H1 (cell line): Measurements from ENCODE around the gene NOXO1. TPM values are rescaled to one million over a fixed set of nuclear protein-coding genes. Genes with fewer than 3 reads are reported as not detected.
A peak's percentile ranks its signal among the peaks of the same experiment; 100 is the strongest.

Experiments used
- CTCF ChIA-PET: fragments of 300-600 bp; sonication (Branson Sonifier 250); formaldehyde crosslinking; loops from one replicate; lab custom pipeline; 2021; ENCODE audit not compliant: partially characterized antibody; lab: Charles Lee
- POLR2A ChIA-PET: fragments of 300-600 bp; sonication (Branson Sonifier 250); formaldehyde crosslinking; loops from one replicate; lab custom pipeline; 2021; ENCODE audit warnings: inconsistent platforms; ENCODE audit not compliant: partially characterized antibody; lab: Charles Lee
- DNase-seq, 2 experiments: peaks; one replicate each; pipeline versions ENCODE4 v3.0.0 to v3.0.0-alpha.2; 2010 to 2022; ENCODE audit warnings: low spot score in 2 of 2, low read depth in 1 of 2, mixed read lengths in 1 of 2
- FAIRE-seq: peaks from 2 replicates; lab custom pipeline; 2011; peaks lifted over from hg19 to GRCh38; lab: Jason Lieb, UNC
- H2AFZ ChIP-seq: 2 replicates; pipeline ENCODE4 v1.8.1; 2012; ENCODE audit warnings: low read length, inconsistent platforms
- H2AK5ac ChIP-seq: 2 replicates; pipeline ENCODE4 v1.6.1; 2013; ENCODE audit warnings: low read depth, low read length
- H2BK120ac ChIP-seq: replicated peaks from 2 replicates; pipeline ENCODE3; 2013; ENCODE audit warnings: low read depth, low read length, inconsistent platforms
- H2BK12ac ChIP-seq: 2 replicates; pipeline ENCODE4 v1.6.1; 2013; ENCODE audit warnings: low read depth, low read length
- H2BK15ac ChIP-seq: 2 replicates; pipeline ENCODE4 v1.6.1; 2013; ENCODE audit warnings: low read length
- H2BK20ac ChIP-seq: 2 replicates; pipeline ENCODE4 v1.6.1; 2013; ENCODE audit warnings: low read length
- H2BK5ac ChIP-seq: 2 replicates; pipeline ENCODE4 v1.6.1; 2013; ENCODE audit warnings: low read depth, low read length
- H3K14ac ChIP-seq: 2 replicates; pipeline ENCODE4 v1.6.1; 2013; ENCODE audit warnings: inconsistent platforms; ENCODE audit not compliant: insufficient read length
- H3K18ac ChIP-seq: 2 replicates; pipeline ENCODE4 v1.6.1; 2013; ENCODE audit warnings: low read length; ENCODE audit errors: extremely low read depth
- H3K23ac ChIP-seq: 2 replicates; pipeline ENCODE4 v1.6.1; 2013; ENCODE audit warnings: inconsistent platforms; ENCODE audit not compliant: insufficient read length
- H3K23me2 ChIP-seq: 2 replicates; pipeline ENCODE4 v1.6.1; 2013; ENCODE audit warnings: low read depth, low read length
- H3K27ac ChIP-seq: 2 replicates; pipeline ENCODE4 v1.6.1; 2011; ENCODE audit warnings: low read depth, low read length, inconsistent platforms
- H3K27me3 ChIP-seq, 4 experiments: replicated peaks in 1 of 4; 1 replicate in 1 of 4; 2 replicates in 3 of 4; pipeline versions ENCODE4 v1.6.1 to v1.8.1; 2011 to 2013; ENCODE audit warnings: low read length in 3 of 4, mild to moderate bottlenecking in 3 of 4, inconsistent platforms in 2 of 4, mixed read lengths in 2 of 4, moderate library complexity in 1 of 4; ENCODE audit not compliant: control insufficient read depth in 3 of 4, insufficient read depth in 3 of 4; ENCODE audit errors: extremely low read depth in 1 of 4
- H3K36me3 ChIP-seq, 4 experiments: 2 replicates each; pipeline versions ENCODE4 v1.6.1 to v1.8.1; 2011 to 2013; ENCODE audit warnings: mild to moderate bottlenecking in 4 of 4, low read length in 3 of 4, moderate library complexity in 2 of 4, control low read depth in 1 of 4, inconsistent platforms in 1 of 4; ENCODE audit not compliant: insufficient read depth in 4 of 4, control insufficient read depth in 2 of 4
- H3K4ac ChIP-seq: replicated peaks from 2 replicates; pipeline ENCODE3; 2013; ENCODE audit warnings: low read length, low read depth, mixed read lengths, inconsistent platforms; ENCODE audit not compliant: insufficient read length
- H3K4me1 ChIP-seq, 4 experiments: replicated peaks in 1 of 4; 1 replicate in 1 of 4; 2 replicates in 3 of 4; pipeline versions ENCODE4 v1.6.1 to v1.8.1; 2011 to 2013; ENCODE audit warnings: low read length in 3 of 4, inconsistent platforms in 2 of 4, mixed read lengths in 1 of 4; ENCODE audit not compliant: insufficient read depth in 4 of 4, control insufficient read depth in 3 of 4
- H3K4me2 ChIP-seq, 2 experiments: 2 replicates each; pipeline versions ENCODE4 v1.6.1 to v1.8.1; 2011 to 2013; ENCODE audit warnings: low read depth in 2 of 2, low read length in 2 of 2, control low read depth in 1 of 2, inconsistent platforms in 1 of 2, mild to moderate bottlenecking in 1 of 2; ENCODE audit not compliant: insufficient read depth in 1 of 2
- H3K4me3 ChIP-seq, 4 experiments: fragments of 200-600, 300-600 bp in 1 of 4; sonication (generic), shearing (Covaris generic), sonication (Bioruptor Twin) in 1 of 4; 2 replicates each; pipeline versions ENCODE4 v1.5.1 to v1.8.1; 2011 to 2016; ENCODE audit warnings: low read length in 4 of 4, low read depth in 3 of 4, control low read depth in 2 of 4, inconsistent platforms in 2 of 4, mild to moderate bottlenecking in 2 of 4, mixed read lengths in 1 of 4, moderate library complexity in 1 of 4; ENCODE audit not compliant: insufficient read depth in 2 of 4; ENCODE audit errors: extremely low read depth in 1 of 4
- H3K56ac ChIP-seq: replicated peaks from 2 replicates; pipeline ENCODE3; 2013; ENCODE audit warnings: low read depth, mild to moderate bottlenecking, mixed read lengths, low read length, inconsistent platforms; ENCODE audit not compliant: insufficient read length
- H3K79me1 ChIP-seq: 2 replicates; pipeline ENCODE4 v1.6.1; 2013; ENCODE audit warnings: low read depth, low read length, control low read depth
- H3K79me2 ChIP-seq, 2 experiments: 2 replicates each; pipeline versions ENCODE4 v1.6.1 to v1.8.1; 2012 to 2013; ENCODE audit warnings: low read length in 2 of 2, mild to moderate bottlenecking in 2 of 2, inconsistent platforms in 1 of 2; ENCODE audit not compliant: insufficient read depth in 2 of 2, control insufficient read depth in 1 of 2
- H3K9ac ChIP-seq, 4 experiments: replicated peaks in 1 of 4; 1 replicate in 1 of 4; 2 replicates in 3 of 4; pipeline versions ENCODE4 v1.6.1 to v1.8.1; 2011 to 2013; ENCODE audit warnings: low read depth in 3 of 4, low read length in 3 of 4, control low read depth in 2 of 4, mild to moderate bottlenecking in 2 of 4, moderate library complexity in 2 of 4, inconsistent platforms in 1 of 4; ENCODE audit errors: extremely low read depth in 1 of 4
- H3K9me3 ChIP-seq, 2 experiments: 2 replicates each; pipeline versions ENCODE4 v1.6.1 to v1.8.1; 2012 to 2013; ENCODE audit warnings: mild to moderate bottlenecking in 2 of 2, moderate library complexity in 2 of 2, control low read depth in 1 of 2, inconsistent platforms in 1 of 2, low read depth in 1 of 2, low read length in 1 of 2, mixed read lengths in 1 of 2; ENCODE audit not compliant: insufficient read depth in 2 of 2
- H4K20me1 ChIP-seq, 2 experiments: replicated peaks in 1 of 2; 2 replicates each; pipeline versions ENCODE3 to v1.8.1; 2011 to 2013; ENCODE audit warnings: inconsistent platforms in 2 of 2, low read length in 2 of 2, mild to moderate bottlenecking in 1 of 2; ENCODE audit not compliant: insufficient read depth in 2 of 2, control insufficient read depth in 1 of 2
- H4K5ac ChIP-seq: 2 replicates; pipeline ENCODE4 v1.6.1; 2013; ENCODE audit warnings: low read length, low read depth, mixed read lengths, inconsistent platforms; ENCODE audit not compliant: insufficient read length
- H4K8ac ChIP-seq: 2 replicates; pipeline ENCODE4 v1.8.0; 2013; ENCODE audit warnings: mild to moderate bottlenecking, moderate library complexity, low read length, inconsistent platforms; ENCODE audit not compliant: insufficient read depth; ENCODE audit errors: extremely low read depth
- H4K91ac ChIP-seq: replicated peaks from 2 replicates; pipeline ENCODE3; 2013; ENCODE audit warnings: low read length, mixed read lengths, inconsistent platforms; ENCODE audit not compliant: insufficient read length
- GABPA ChIP-seq: IDR thresholded peaks from 2 replicates; pipeline ENCODE4 v1.6.1; 2011; ENCODE audit warnings: mild to moderate bottlenecking, low read length, moderate library complexity, borderline replicate concordance; ENCODE audit not compliant: insufficient read depth
- GTF2F1 ChIP-seq: IDR thresholded peaks from 2 replicates; pipeline ENCODE4 v1.6.1; 2012; ENCODE audit warnings: low read depth, low read length, improper control_type of control experiment, borderline replicate concordance
- JUN ChIP-seq: IDR thresholded peaks from 2 replicates; pipeline ENCODE4 v1.6.1; 2011; ENCODE audit warnings: low read depth, mild to moderate bottlenecking, improper control_type of control experiment, low read length
- JUND ChIP-seq: IDR thresholded peaks from 2 replicates; pipeline ENCODE4 v1.6.1; 2011; ENCODE audit warnings: mild to moderate bottlenecking, improper control_type of control experiment, low read length
- KDM4A ChIP-seq: IDR thresholded peaks from one replicate; pipeline ENCODE4 v1.7.1; 2012; ENCODE audit warnings: low read depth, mild to moderate bottlenecking, moderate library complexity, low read length, inconsistent platforms; ENCODE audit not compliant: severe bottlenecking
- KDM5A ChIP-seq: fragments of 200-600 bp; IDR thresholded peaks from 2 replicates; pipeline ENCODE4 v1.7.1; 2012; ENCODE audit warnings: mild to moderate bottlenecking, low read length, inconsistent platforms, mixed read lengths
- NRF1 ChIP-seq: IDR thresholded peaks from 2 replicates; pipeline ENCODE4 v1.6.1; 2011; ENCODE audit warnings: mild to moderate bottlenecking, low read depth, low read length, improper control_type of control experiment
- YY1 ChIP-seq: IDR thresholded peaks from 2 replicates; pipeline ENCODE4 v1.6.1; 2011; ENCODE audit warnings: low read depth, mild to moderate bottlenecking, low read length
- WGBS, 2 experiments: shearing (Covaris generic) in 1 of 2; methylation state at CpG; one replicate each; pipeline versions ENCODE4 v1.1.6 to v1.1.7; 2013 to 2015; ENCODE audit warnings: low lambda C conversion rate in 2 of 2, mixed read lengths in 2 of 2, inconsistent platforms in 1 of 2, low coverage in 1 of 2, missing lambda C conversion rate in 1 of 2; ENCODE audit not compliant: insufficient replicate concordance in 2 of 2, insufficient coverage in 1 of 2, insufficient read length in 1 of 2; ENCODE audit errors: extremely low coverage in 1 of 2, missing lambda C conversion rate in 1 of 2; 5-methylcytosine and 5-hydroxymethylcytosine counted together
- polyA plus RNA-seq, 7 experiments: library from polyadenylated mRNA; depleted of rRNA in 3 of 7; stranded (reverse) in 5 of 7; unstranded in 2 of 7; fragments of >200 nt in 5 of 7; fragments of 200-250 nt in 2 of 7; gene quantifications; 1 replicate in 5 of 7; 2 replicates in 1 of 7; 4 replicates in 1 of 7; pipeline versions ENCODE4 v1.2.1 to v1.2.3, GENCODE V29; 2011 to 2013; ENCODE audit warnings: missing spikeins in 2 of 7, mixed read lengths in 2 of 7
- total RNA-seq: library from RNA; stranded (reverse); fragmentation: NEBNext Ultra II Directional; extraction: Animal tissue kit (Norgen Biotek cat#: 25700); gene quantifications from 2 replicates; pipeline ENCODE4 v1.2.1, GENCODE V29; 2021
- TF ChIP-seq, protein P1 (sequence below): IDR thresholded peaks from 2 replicates; pipeline ENCODE4 v1.6.1; 2011; ENCODE audit warnings: low read length, improper control_type of control experiment

The NOXO1 gene
- total and polyA plus RNA-seq, 2 of the 8 experiments (the other 6 are each of a cell fraction or from before 2014, with no cell fraction given), result 1.3 to 2.5 TPM

GRCh38 chr16:2004795-2005517 is 23.7 kb upstream of the NOXO1 start:
- H2BK5ac ChIP-seq, result 0 out of 2 replicates have a peak overlapping the region, but pooled peaks have one; percentile 53
- TF ChIP-seq YY1 (no peak), GTF2F1 (no peak), NRF1 (no peak), KDM4A (no peak), KDM5A (no peak), GABPA (no peak), JUN (no peak), JUND (no peak)
- TF ChIP-seq, protein P1, sequence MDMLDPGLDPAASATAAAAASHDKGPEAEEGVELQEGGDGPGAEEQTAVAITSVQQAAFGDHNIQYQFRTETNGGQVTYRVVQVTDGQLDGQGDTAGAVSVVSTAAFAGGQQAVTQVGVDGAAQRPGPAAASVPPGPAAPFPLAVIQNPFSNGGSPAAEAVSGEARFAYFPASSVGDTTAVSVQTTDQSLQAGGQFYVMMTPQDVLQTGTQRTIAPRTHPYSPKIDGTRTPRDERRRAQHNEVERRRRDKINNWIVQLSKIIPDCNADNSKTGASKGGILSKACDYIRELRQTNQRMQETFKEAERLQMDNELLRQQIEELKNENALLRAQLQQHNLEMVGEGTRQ, result no peak
- H3K23ac ChIP-seq, result no peak overlapping the region
- H3K9ac ChIP-seq, result no peak overlapping the region; a peak in 1 of 7 replicates
- peaks cover 8% of the 10 kb centered on the region; the same call in 1 of the 2 replicates for H3K23me2 ChIP-seq
- no peak overlapping the region for H2AK5ac ChIP-seq
- no peaks in the 10 kb centered on the region for H3K27me3 ChIP-seq
- H3K14ac ChIP-seq, result no peak overlapping the region
- no peak overlapping the region for H4K5ac ChIP-seq
- peaks cover 14 to 29% (median 24%) of the 10 kb centered on the region in 4 experiments for H3K36me3 ChIP-seq
- H4K91ac ChIP-seq, result no peak overlapping the region
- H3K4me3 ChIP-seq, result no peak overlapping the region
- H2BK120ac ChIP-seq, result no peak overlapping the region
- H3K9me3 ChIP-seq, result no peaks in the 10 kb centered on the region
- peaks cover 29 to 64% of the 10 kb centered on the region in 2 experiments for H4K20me1 ChIP-seq
- H3K27ac ChIP-seq, result no peak overlapping the region
- DNase-seq, result no peak
- ChIA-PET POLR2A (interaction anchor here (0.6 to 4.7 kb wide), 19 partner anchors 9 to 150 kb away, joined by 3 to 37 read pairs (median 5); partner anchors contain the start of genes NPW, RNF151, RPS2 and SYNGR3), CTCF (interaction anchor here (0.6 to 4.3 kb wide), 29 partner anchors 8 to 147 kb away, joined by 3 to 55 read pairs (median 7); partner anchors contain the start of genes NPW, NTHL1, SYNGR3 and TSC2)
- peaks cover 9% of the 10 kb centered on the region; the same call in 1 of the 2 replicates for H3K79me1 ChIP-seq
- peaks cover 0 to 33% (median 18%) of the 10 kb centered on the region in 4 experiments; a peak in 5 of 7 replicates for H3K4me1 ChIP-seq
- no peak overlapping the region; the same call in 1 of the 2 replicates for H4K8ac ChIP-seq
- H3K79me2 ChIP-seq, result peaks cover 22 to 52% of the 10 kb centered on the region in 2 experiments; a peak in 3 of 4 replicates
- no peak overlapping the region for H3K56ac ChIP-seq
- H2AFZ ChIP-seq, result no peak overlapping the region
- H2BK12ac ChIP-seq, result no peak overlapping the region
- no peak overlapping the region for H3K4ac ChIP-seq
- peak overlapping the region in 1 of 2 experiments; percentile 63; a peak in 2 of 4 replicates for H3K4me2 ChIP-seq
- H2BK20ac ChIP-seq, result no peak overlapping the region
- H2BK15ac ChIP-seq, result no peak overlapping the region
- FAIRE-seq, result no peak
- WGBS, 2 experiments, result 96% methylated on average over 28 of the region's 34 CpGs; no CpG with 5 or more reads in 1 of the 2 experiments
- no peak overlapping the region for H3K18ac ChIP-seq
